SHP77 (cell line): ENCODE measurements around the gene CPED1.

Experiments used
- DNase-seq, 2 experiments: peaks; one replicate each; lab custom pipeline; 2025; lab: John Stamatoyannopoulos, UW

The CPED1 gene

GRCh38 chr7:121323515-121324302 is 335.2 kb downstream of the CPED1 start:
- DNase-seq = no peak

GRCh38 chr7:121327671-121328070 is 339.2 kb downstream of the CPED1 start:
- DNase-seq = no peak

- no peak for DNase-seq
These were observed 340.1 kb downstream of the CPED1 start, which contains the start of gene WNT16 for GRCh38 chr7:121328508-121329190. Gene WNT16 (plus strand): TSS chr7:121329000. CDS start chr7:121329293, 293 bp downstream.

DNA sequence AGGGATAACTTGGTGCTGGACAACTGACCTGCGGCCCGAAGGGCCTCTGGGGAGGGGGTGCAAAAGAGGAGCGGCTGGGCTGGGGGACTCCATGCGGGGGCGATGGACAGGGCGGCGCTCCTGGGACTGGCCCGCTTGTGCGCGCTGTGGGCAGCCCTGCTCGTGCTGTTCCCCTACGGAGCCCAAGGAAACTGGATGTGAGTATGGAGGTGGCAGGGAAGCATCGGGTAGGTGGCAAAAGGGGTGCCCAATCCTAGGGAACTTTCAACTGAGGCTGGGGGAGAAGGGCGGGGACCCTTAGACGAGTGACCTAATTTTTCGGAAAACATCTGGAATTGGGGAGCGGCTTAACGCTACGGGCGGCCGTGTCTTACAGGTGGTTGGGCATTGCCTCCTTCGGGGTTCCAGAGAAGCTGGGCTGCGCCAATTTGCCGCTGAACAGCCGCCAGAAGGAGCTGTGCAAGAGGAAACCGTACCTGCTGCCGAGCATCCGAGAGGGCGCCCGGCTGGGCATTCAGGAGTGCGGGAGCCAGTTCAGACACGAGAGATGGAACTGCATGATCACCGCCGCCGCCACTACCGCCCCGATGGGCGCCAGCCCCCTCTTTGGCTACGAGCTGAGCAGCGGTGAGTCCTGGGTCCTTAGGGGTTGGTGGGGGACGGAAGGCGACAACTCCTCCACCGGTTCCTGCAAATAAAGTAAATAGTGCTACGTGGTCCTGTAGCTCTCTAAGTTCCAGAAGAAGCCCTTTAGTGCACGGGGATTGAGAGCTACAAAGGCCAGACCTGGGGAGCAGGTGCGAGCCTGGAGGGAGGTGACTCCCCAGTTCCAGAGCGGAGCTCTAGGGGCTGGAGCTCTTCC is 340.9 kb downstream of the CPED1 start:
- peak; percentile 60 for DNase-seq

GRCh38 chr7:121330053-121330833 is 341.7 kb downstream of the CPED1 start:
- peak; percentile 27 to 60 for DNase-seq

GRCh38 chr7:121331048-121331447 is 342.5 kb downstream of the CPED1 start:
- no peak for DNase-seq

DNA sequence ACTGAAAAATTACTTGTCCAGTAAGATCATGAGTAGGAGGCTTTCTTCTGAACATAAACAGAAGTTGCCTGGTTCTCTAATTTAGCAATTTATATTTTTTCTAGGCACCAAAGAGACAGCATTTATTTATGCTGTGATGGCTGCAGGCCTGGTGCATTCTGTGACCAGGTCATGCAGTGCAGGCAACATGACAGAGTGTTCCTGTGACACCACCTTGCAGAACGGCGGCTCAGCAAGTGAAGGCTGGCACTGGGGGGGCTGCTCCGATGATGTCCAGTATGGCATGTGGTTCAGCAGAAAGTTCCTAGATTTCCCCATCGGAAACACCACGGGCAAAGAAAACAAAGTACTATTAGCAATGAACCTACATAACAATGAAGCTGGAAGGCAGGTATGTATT is 343.1 kb downstream of the CPED1 start:
- DNase-seq = peak; percentile 13 to 43

GRCh38 chr7:121334376-121334775 is 345.9 kb downstream of the CPED1 start:
- DNase-seq = no peak

DNA sequence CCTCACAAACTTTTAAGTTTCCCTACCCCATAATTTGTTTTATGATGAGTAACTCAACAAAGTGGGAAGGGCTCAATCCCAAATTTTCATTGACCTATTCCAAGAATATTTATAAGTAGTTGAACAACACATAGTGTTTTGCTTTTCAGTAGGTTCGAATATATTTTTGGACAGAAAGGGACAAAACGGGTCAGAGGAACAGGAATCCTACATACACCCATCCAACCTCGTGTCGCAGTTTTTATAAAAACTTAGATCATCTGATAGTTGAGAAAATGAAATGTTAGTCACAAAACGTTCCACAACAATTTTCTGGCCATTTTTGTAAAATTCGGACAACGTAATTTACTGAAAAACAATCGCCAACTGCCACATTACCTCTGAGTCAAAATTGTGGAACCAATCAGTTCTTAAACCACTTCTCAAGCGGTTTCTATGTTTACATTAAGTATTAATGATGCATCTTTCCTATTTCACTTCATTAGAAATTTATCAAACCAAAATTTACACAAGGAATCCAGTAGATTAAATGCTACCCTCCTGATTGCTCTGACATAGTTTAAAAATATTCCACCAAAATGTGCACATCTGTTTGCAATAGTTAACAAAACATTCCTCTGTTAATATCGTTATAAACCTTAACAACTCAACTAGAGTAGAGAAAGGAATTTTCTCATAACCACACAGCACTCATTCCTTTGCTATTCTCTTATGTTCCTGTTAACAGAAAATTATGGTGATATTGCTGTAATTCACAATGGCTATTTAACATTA is 346.6 kb downstream of the CPED1 start:
- DNase-seq = no peak

DNA sequence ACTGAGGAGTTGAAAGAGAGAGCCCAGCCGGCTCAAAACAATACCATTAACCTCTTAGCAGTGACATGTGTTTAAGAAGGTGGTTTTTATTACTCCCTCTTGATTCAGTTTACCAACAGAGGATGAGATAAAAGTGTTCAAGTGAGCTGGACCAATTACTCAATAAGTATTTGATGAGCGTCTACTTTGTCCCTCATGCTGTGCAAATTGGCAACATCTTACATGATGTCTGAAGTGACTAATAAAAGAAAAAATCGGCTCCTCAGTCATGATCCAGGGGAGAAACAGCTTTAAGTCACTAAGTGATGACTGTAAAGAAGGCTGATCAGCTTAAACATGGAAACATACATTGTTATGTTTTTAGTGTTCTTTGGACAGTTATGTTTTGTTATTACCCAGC is 348.1 kb downstream of the CPED1 start:
- DNase-seq = no peak

DNA sequence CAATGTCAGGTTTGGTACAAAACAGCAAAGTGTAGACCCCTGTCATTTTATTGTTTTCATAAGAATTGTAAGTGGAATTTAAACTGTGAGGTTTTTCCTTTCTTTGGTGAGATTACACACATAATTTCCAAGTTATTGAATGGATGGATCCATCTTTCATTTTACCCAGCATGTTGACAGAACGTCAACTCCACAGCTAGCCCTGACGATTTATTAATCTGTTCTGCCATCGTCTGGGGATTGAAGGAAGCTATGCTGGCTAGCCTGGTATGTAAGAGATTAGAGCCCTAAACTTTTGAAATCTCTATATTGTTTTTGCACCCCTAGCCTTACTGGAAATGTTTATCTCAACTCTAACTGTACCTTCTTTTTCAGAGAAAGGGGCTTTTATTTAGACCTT is 348.9 kb downstream of the CPED1 start:
- DNase-seq = peak; percentile 25 to 35

DNA sequence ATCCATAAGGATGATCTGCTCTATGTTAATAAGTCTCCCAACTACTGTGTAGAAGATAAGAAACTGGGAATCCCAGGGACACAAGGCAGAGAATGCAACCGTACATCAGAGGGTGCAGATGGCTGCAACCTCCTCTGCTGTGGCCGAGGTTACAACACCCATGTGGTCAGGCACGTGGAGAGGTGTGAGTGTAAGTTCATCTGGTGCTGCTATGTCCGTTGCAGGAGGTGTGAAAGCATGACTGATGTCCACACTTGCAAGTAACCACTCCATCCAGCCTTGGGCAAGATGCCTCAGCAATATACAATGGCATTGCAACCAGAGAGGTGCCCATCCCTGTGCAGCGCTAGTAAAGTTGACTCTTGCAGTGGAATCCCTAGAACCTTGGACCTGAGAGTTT is 350.6 kb downstream of the CPED1 start:
- no peak for DNase-seq

DNA sequence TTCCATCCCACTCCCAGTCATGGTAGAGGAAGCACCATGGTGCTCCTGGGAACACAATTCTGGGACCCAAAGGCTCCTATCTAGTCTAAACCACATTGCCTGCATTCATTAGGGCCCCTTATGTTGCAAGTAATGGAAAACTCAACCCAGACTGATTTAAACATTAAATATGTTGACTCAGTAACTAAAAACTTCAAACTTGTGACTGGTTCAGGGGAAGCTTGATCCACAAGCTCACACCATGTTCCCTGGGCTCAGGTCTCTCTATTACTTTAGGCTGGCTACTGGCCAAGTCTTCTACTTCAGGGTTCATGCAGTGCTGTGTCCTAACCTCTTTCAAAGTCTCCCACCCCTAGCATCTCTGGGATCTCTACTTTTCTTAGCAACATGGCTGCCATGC is 353.4 kb downstream of the CPED1 start:
- DNase-seq = no peak

- no peak for DNase-seq
These were observed 354.1 kb downstream of the CPED1 start for GRCh38 chr7:121342631-121343030.

- no peak for DNase-seq
These were observed 354.8 kb downstream of the CPED1 start for GRCh38 chr7:121343302-121343701.

DNA sequence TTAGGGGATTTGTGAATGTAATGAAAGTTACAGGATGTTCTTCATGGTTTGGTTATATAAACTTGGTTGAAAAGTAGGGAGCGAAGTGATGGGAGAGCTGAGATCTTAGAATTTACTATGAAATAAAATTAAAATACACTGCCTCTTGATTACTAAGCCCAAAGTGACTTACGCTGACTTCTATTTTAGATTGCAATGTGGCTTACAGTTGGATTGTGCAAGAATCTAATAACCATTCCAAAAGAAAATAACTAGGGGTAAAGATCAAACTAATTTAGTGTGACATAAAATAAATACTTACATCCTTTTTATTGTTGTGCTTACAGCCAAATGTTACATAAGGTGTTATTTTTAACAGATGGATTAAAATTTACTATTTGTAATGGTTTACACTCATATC is 355.6 kb downstream of the CPED1 start:
- DNase-seq = no peak

- no peak for DNase-seq
These were observed 356.0 kb downstream of the CPED1 start for GRCh38 chr7:121344497-121344896.
